ENCODE results near the gene ATP6V0B.

Gene ATP6V0B

DNA sequence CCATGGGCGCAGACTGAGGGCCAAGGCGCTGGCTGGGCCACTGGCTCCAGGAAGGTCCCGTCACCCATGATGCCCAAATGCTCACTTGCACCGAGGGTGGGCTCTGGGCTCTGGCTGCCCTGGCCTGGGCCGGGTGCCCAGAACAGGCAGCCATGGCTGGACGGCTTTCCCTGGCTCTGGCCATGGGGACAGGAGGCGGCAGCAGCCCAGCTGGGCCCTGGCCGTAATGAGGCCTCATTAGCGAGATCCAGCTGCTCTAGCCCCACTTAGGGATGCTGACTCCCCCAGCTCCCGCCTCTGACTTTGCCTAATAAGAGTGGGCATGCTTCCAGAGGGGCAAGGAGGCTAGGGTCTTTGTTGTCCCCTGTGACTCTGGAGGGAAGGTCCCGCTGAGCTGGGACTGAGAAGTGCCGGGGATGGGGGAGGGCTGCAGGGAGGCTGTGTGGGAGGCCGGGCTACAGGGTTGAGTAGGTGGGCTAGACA lies 44.7 kb downstream of the ATP6V0B start:
- Histone ChIP-seq H3K79me2 (ENCODE audit: insufficient read depth, low read depth) (no peaks in the 10 kb centered on the region), H3K4me3 (IDR thresholded peaks at IDR 0.05; ENCODE audit: insufficient read depth, low read depth, low read length) (no peak overlapping the region), H4K20me1 (ENCODE audit: insufficient read depth) (no peaks in the 10 kb centered on the region), H3K27me3 (ENCODE audit: insufficient read depth, low read depth) (no peaks in the 10 kb centered on the region), H3K36me3 (ENCODE audit: insufficient read depth) (no peaks in the 10 kb centered on the region), H3K9ac (no peak overlapping the region), H3K4me2 (no peak overlapping the region), H3K4me1 (ENCODE audit: low read depth, poor library complexity, severe bottlenecking) (no peaks in the 10 kb centered on the region), H2AFZ (ENCODE audit: low read depth) (no peak overlapping the region), H3K27ac (no peak overlapping the region)
- TF ChIP-seq, protein P1, sequence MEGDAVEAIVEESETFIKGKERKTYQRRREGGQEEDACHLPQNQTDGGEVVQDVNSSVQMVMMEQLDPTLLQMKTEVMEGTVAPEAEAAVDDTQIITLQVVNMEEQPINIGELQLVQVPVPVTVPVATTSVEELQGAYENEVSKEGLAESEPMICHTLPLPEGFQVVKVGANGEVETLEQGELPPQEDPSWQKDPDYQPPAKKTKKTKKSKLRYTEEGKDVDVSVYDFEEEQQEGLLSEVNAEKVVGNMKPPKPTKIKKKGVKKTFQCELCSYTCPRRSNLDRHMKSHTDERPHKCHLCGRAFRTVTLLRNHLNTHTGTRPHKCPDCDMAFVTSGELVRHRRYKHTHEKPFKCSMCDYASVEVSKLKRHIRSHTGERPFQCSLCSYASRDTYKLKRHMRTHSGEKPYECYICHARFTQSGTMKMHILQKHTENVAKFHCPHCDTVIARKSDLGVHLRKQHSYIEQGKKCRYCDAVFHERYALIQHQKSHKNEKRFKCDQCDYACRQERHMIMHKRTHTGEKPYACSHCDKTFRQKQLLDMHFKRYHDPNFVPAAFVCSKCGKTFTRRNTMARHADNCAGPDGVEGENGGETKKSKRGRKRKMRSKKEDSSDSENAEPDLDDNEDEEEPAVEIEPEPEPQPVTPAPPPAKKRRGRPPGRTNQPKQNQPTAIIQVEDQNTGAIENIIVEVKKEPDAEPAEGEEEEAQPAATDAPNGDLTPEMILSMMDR (conservative IDR thresholded peaks at IDR 0.05; ENCODE audit: low read depth, low read length): no peak

DNA sequence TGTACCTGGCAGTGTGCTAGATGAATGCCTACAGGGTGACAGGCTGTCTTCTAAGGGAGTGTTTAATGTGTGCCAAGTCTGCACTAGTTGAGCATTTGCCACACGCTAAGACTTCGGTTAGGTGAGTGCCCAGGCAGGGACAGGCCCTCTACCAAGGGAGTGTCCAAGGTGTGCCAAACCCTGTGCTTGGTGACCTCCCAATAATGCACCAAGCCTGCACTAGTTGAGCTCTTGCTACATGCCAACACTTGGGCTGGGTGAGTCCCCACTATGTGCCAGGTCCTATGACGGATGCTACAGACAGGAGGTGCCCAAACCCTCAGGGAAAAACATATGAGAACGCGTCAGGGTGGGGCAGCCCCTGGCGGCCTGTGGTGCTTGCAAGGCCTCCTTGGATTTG lies 45.7 kb downstream of the ATP6V0B start:
- Histone ChIP-seq H3K4me2 (no peak overlapping the region), H3K79me2 (ENCODE audit: insufficient read depth, low read depth) (no peaks in the 10 kb centered on the region), H4K20me1 (ENCODE audit: insufficient read depth) (no peaks in the 10 kb centered on the region), H3K36me3 (ENCODE audit: insufficient read depth) (no peaks in the 10 kb centered on the region), H3K4me3 (IDR thresholded peaks at IDR 0.05; ENCODE audit: insufficient read depth, low read depth, low read length) (no peak overlapping the region), H3K27me3 (ENCODE audit: insufficient read depth, low read depth) (no peaks in the 10 kb centered on the region), H3K4me1 (ENCODE audit: low read depth, poor library complexity, severe bottlenecking) (no peaks in the 10 kb centered on the region), H3K27ac (no peak overlapping the region), H2AFZ (ENCODE audit: low read depth) (no peak overlapping the region), H3K9ac (no peak overlapping the region)
- TF ChIP-seq, protein P1 (conservative IDR thresholded peaks at IDR 0.05; ENCODE audit: low read depth, low read length): no peak

DNA sequence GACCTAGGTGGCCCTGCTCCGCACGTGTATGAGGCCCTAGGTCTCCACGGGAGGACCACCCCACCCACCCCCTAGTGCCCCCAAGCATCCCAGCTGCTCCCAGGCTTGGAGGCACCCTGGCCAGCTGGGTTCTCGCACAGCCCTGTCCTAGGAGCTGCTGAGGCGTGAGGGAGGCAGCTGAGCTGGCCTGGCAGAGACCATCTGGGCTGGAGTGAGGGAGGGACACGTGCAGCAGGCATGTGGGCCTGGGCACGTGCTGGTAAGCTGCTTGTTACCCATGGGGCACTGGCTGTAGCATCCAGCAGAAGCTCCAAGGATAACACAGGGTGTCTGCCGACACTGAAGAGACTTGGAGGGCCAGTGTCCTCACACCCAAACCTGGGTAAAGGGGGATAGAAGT lies 46.4 kb downstream of the ATP6V0B start:
- no peak overlapping the region for H3K4me2 ChIP-seq
- no peak overlapping the region for H3K9ac ChIP-seq
- no peak overlapping the region for H3K4me3 ChIP-seq (IDR thresholded peaks at IDR 0.05; ENCODE audit: insufficient read depth, low read depth, low read length)
- H4K20me1 ChIP-seq (ENCODE audit: insufficient read depth): no peaks in the 10 kb centered on the region
- H3K27me3 ChIP-seq (ENCODE audit: insufficient read depth, low read depth): no peaks in the 10 kb centered on the region
- H2AFZ ChIP-seq (ENCODE audit: low read depth): no peak overlapping the region
- no peak overlapping the region for H3K27ac ChIP-seq
- H3K4me1 ChIP-seq (ENCODE audit: low read depth, poor library complexity, severe bottlenecking): no peaks in the 10 kb centered on the region
- H3K79me2 ChIP-seq (ENCODE audit: insufficient read depth, low read depth): no peaks in the 10 kb centered on the region
- TF ChIP-seq, protein P1 (conservative IDR thresholded peaks at IDR 0.05; ENCODE audit: low read depth, low read length): no peak
- H3K36me3 ChIP-seq (ENCODE audit: insufficient read depth): no peaks in the 10 kb centered on the region

DNA sequence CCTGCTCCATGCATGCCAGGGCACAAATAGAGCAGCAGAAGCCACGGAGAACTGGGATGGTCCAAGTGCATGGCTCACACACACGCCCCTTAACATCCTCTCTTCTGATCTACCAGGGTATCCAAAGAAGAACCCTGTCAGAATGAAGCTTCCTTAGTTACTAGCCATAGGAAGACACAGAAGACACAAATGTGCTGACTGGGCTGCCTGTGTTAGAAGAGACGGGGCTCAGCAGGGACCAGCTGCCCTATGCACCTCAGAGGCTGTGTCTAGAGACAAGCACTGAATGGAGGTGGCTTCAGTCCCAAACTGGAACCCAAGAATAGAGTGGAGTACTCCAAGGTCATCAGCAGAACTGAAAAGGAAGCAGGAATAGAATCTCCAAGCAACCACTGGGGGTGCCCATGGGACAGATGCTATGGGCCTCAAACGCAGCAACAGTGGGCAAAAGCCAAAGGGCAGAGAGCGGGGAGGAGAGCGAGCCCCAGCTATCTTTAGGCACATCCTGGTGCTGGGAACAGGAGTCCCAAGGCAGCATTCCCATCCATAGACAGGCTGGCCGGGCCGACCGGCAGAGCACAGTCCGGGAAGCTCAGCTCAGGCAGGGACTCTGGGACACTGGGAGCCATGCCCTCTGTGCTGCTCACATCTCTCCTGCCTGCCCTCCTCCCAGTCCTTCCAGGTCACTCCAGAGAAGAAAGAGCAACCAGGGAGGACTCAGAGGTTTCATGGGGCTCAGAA lies 47.0 kb downstream of the ATP6V0B start:
- TF ChIP-seq, protein P1 (conservative IDR thresholded peaks at IDR 0.05; ENCODE audit: low read depth, low read length): no peak
- Histone ChIP-seq H4K20me1 (ENCODE audit: insufficient read depth) (no peaks in the 10 kb centered on the region), H3K79me2 (ENCODE audit: insufficient read depth, low read depth) (no peaks in the 10 kb centered on the region), H3K4me3 (IDR thresholded peaks at IDR 0.05; ENCODE audit: insufficient read depth, low read depth, low read length) (no peak overlapping the region), H3K4me2 (no peak overlapping the region), H3K36me3 (ENCODE audit: insufficient read depth) (no peaks in the 10 kb centered on the region), H3K27ac (no peak overlapping the region), H3K27me3 (ENCODE audit: insufficient read depth, low read depth) (no peaks in the 10 kb centered on the region), H3K4me1 (ENCODE audit: low read depth, poor library complexity, severe bottlenecking) (no peaks in the 10 kb centered on the region), H2AFZ (ENCODE audit: low read depth) (no peak overlapping the region), H3K9ac (no peak overlapping the region)
